Aorta (tissue), 5 donors: Measurements from ENCODE around the gene KIF6. TPM values are rescaled to one million over a fixed set of nuclear protein-coding genes. Genes with fewer than 3 reads are reported as not detected.

Source experiments
- ATAC-seq: fragments of 200-7000 bp; cut with Tn5 transposase; one replicate; pipeline ENCODE4 v1.9.1; 2022; ENCODE audit warnings: moderate library complexity; ENCODE audit not compliant: low FRiP score
- DNase-seq, 2 donors: peaks; one replicate each; pipeline ENCODE4 v3.0.0-alpha.2; 2020
- H3K27ac ChIP-seq, 2 donors: one replicate each; pipeline ENCODE4 v1.5.1; 2013; ENCODE audit warnings: low read length in 2 of 2, mild to moderate bottlenecking in 2 of 2, moderate library complexity in 2 of 2, control low read depth in 1 of 2, inconsistent platforms in 1 of 2, low read depth in 1 of 2
- H3K27me3 ChIP-seq, 2 donors: one replicate each; pipeline ENCODE4 v1.6.1; 2013; ENCODE audit warnings: control low read depth in 1 of 2, low read length in 1 of 2, mild to moderate bottlenecking in 1 of 2, moderate library complexity in 1 of 2; ENCODE audit not compliant: insufficient read depth in 2 of 2, control insufficient read depth in 1 of 2
- H3K36me3 ChIP-seq, 2 donors: one replicate each; pipeline ENCODE4 v1.6.1; 2013; ENCODE audit warnings: control low read depth in 1 of 2, low read length in 1 of 2, mild to moderate bottlenecking in 1 of 2; ENCODE audit not compliant: insufficient read depth in 2 of 2, control insufficient read depth in 1 of 2
- H3K4me1 ChIP-seq, 2 donors: one replicate each; pipeline ENCODE4 v1.6.1; 2013; ENCODE audit warnings: low read length in 2 of 2, control low read depth in 1 of 2, mild to moderate bottlenecking in 1 of 2, moderate library complexity in 1 of 2; ENCODE audit not compliant: insufficient read depth in 2 of 2, control insufficient read depth in 1 of 2
- H3K4me3 ChIP-seq, 2 donors: one replicate each; pipeline ENCODE4 v1.5.1; 2013; ENCODE audit warnings: low read length in 2 of 2, control low read depth in 1 of 2, mild to moderate bottlenecking in 1 of 2
- H3K9me3 ChIP-seq: one replicate; pipeline ENCODE4 v1.6.1; 2013; ENCODE audit warnings: mild to moderate bottlenecking, low read length; ENCODE audit not compliant: control insufficient read depth
- WGBS, 2 donors: extraction: QIAGEN DNeasy Blood & Tissue Kit; methylation state at CpG; one replicate each; pipeline ENCODE4 v1.1.7; 2013; 5-methylcytosine and 5-hydroxymethylcytosine counted together
- intact Hi-C, 2 donors: fragments of 100-400 bp; cut with DNase I; formaldehyde crosslinking; loops; one replicate each; pipeline versions ENCODE4 v1.14.2 to v1.15.0; 2022
- polyA plus RNA-seq, 2 donors: library from polyadenylated mRNA; stranded (reverse); fragments of 200-250 nt; gene quantifications; one replicate each; pipeline ENCODE4 v1.2.3, GENCODE V29; 2013
- total RNA-seq, 2 donors: library from RNA; stranded (reverse); fragmentation: NEBNext Ultra II Directional; extraction: Animal tissue kit (Norgen Biotek cat#: 25700); gene quantifications; one replicate each; pipeline ENCODE4 v1.2.1, GENCODE V29; 2021
- donor health status: healthy with polysubstance abuse.
- donor health status: Bipolar disorder and iron deficiency.
- donor health status: DM: no; HTN: no; CAD: no.
- donor health status: DM: no; HTN: no; CAD: no.
- donor health status: DM: yes; HTN: yes; CAD: no.

Gene KIF6
- total and polyA plus RNA-seq, 4 donors: 0.39 to 0.63 (median 0.42) TPM; not detected in 1

GRCh38 chr6:39565956-39566355, 159.3 kb downstream of the KIF6 start:
- intact Hi-C loops: no loop called here
- ATAC-seq (no peak), DNase-seq (no peak)
- Histone ChIP-seq H3K4me3 (no peak overlapping the region), H3K36me3 (no peaks in the 10 kb centered on the region), H3K9me3 (no peaks in the 10 kb centered on the region), H3K27me3 (no peaks in the 10 kb centered on the region), H3K4me1 (no peaks in the 10 kb centered on the region), H3K27ac (no peak overlapping the region)
- 52 to 78% methylated on average over 1 of the region's 1 CpG for WGBS, 2 donors

GRCh38 chr6:39563566-39564311, 161.5 kb downstream of the KIF6 start:
- intact Hi-C loops: no loop called here
- H3K9me3 ChIP-seq: no peaks in the 10 kb centered on the region
- H3K27me3 ChIP-seq: no peaks in the 10 kb centered on the region
- no peaks in the 10 kb centered on the region for H3K4me1 ChIP-seq
- H3K27ac ChIP-seq: no peak overlapping the region
- H3K36me3 ChIP-seq: no peaks in the 10 kb centered on the region
- ATAC-seq (no peak), DNase-seq (no peak)
- 85 to 90% methylated on average over 3 of the region's 3 CpGs for WGBS, 2 donors
- H3K4me3 ChIP-seq: no peak overlapping the region

DNA sequence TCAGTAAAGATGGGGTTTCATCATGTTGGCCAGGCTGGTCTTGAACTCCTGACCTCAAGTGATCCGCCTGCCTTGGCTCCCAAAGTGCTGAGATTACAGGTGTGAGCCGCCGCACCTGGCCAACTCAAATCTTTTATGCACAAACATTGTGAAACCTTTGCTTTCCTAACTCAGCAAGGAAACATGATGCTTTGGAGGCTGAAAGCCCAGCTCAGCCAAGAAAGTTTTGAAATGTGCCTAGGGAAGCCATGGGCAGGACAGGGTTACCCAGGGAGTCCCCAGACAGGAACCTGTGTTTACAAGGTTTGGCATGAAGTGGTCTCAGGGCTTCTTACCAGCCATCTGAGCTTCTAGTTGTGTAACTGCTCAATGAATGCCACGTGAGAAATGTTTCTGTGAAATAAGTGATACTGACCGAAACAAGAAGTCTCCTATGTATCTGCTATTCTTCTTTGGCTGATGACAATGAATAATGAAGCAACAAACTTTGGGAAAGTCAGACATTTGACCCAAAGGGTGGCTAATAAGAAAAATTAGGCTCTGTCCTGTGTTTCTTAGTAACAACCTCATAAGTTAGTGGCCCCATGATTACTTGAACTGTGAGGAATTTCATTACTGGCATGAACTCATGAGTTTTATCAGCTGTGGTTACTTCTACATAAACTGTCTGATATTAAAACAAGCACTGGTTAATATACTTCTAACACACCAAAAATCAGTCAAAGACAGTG, 163.5 kb downstream of the KIF6 start:
- 83% methylated on average over 5 of the region's 5 CpGs for WGBS, 2 donors

DNA sequence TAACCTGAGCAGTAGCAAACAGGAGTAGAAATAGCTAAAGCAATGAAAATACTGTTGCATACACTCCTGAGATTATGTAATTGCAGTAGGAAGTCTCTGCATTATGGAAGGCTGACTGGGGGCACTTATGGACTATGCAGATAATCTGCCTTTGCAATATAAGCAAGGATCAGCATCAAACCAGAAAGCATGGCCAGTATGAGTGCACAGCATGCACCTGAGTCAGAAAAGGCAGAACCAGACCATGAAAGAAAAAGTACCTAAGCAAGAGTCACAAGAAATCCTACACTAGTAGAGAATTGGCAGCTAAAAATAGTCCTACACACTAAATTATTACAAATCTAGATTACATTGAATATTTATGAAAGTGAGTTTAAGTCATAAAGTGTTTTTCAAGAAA, 164.3 kb downstream of the KIF6 start:
- intact Hi-C loops: no loop called here
- Histone ChIP-seq H3K27ac (no peak overlapping the region), H3K4me1 (no peaks in the 10 kb centered on the region)

More for the DNA sequence above, 163.5 kb downstream of the KIF6 start:
- no peaks in the 10 kb centered on the region for H3K4me1 ChIP-seq
- DNase-seq: no peak
- no peak overlapping the region for H3K27ac ChIP-seq
- no peaks in the 10 kb centered on the region for H3K27me3 ChIP-seq
- no peak for ATAC-seq
- intact Hi-C loops: no loop called here
- H3K9me3 ChIP-seq: no peaks in the 10 kb centered on the region
- H3K36me3 ChIP-seq: no peaks in the 10 kb centered on the region
- no peak overlapping the region for H3K4me3 ChIP-seq

DNA sequence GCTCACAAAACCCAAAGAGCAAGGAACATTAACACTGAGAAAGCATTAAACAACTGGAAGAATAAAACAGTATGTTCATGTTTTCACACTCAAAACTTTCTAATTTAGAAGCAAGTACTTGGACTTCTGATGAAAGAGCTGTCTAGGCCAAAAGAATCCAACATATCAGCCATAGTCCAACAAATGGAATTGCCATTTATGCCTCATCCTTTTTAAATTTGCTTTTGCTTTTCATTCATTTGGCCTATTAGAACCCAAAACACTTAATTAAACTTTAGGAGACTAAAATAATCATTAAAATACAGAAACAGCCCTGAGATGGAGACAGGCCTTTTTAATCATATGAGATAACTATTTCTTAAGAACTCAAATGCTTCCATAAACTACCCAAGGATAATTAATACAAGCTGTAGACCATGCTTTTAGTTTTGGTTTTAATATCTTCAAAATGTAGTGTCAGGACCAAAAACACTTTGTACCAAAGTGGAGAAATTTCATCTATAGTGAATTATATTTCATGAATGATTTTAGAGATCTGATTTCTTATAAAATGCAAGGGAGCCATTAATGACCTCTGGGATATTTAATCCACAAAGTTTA, 166.5 kb downstream of the KIF6 start:
- H3K4me1 ChIP-seq: peaks cover 0 to 1% of the 10 kb centered on the region in 2 donors
- DNase-seq: no peak
- ATAC-seq: no peak
- no peaks in the 10 kb centered on the region for H3K27me3 ChIP-seq
- H3K9me3 ChIP-seq: no peaks in the 10 kb centered on the region
- H3K4me3 ChIP-seq: no peak overlapping the region
- no peaks in the 10 kb centered on the region for H3K36me3 ChIP-seq
- intact Hi-C loops: no loop called here
- no peak overlapping the region for H3K27ac ChIP-seq

More for the DNA sequence above, 164.3 kb downstream of the KIF6 start:
- DNase-seq: no peak
- H3K4me3 ChIP-seq: no peak overlapping the region
- no peak for ATAC-seq
- H3K9me3 ChIP-seq: no peaks in the 10 kb centered on the region
- H3K36me3 ChIP-seq: no peaks in the 10 kb centered on the region
- H3K27me3 ChIP-seq: no peaks in the 10 kb centered on the region

DNA sequence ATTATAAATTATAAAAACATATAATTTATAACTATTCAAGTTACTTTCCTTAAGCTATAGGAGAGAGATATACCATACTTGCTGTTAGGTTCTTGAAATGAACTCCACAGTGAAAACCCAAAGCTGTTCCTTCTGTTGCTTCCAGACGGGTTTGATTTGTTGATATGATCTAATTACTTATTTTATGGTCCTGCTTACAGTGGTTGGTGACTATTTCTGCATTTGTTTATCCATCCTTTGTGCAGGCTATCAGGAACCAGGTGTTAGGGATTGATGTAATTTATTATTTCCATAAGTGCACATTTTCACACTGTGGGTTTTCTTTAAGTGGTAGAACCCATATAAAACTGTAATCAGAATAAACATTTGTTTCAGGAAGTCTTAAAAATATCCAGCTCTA, 167.1 kb downstream of the KIF6 start:
- H3K4me3 ChIP-seq: no peak overlapping the region
- no peaks in the 10 kb centered on the region for H3K27me3 ChIP-seq
- intact Hi-C loops: no loop called here
- ATAC-seq (no peak), DNase-seq (no peak)
- peaks cover 0 to 2% of the 10 kb centered on the region in 2 donors for H3K4me1 ChIP-seq
- H3K27ac ChIP-seq: no peak overlapping the region
- no peaks in the 10 kb centered on the region for H3K36me3 ChIP-seq
- no peaks in the 10 kb centered on the region for H3K9me3 ChIP-seq
- WGBS, 2 donors: 83 to 93% methylated on average over 1 of the region's 1 CpG

DNA sequence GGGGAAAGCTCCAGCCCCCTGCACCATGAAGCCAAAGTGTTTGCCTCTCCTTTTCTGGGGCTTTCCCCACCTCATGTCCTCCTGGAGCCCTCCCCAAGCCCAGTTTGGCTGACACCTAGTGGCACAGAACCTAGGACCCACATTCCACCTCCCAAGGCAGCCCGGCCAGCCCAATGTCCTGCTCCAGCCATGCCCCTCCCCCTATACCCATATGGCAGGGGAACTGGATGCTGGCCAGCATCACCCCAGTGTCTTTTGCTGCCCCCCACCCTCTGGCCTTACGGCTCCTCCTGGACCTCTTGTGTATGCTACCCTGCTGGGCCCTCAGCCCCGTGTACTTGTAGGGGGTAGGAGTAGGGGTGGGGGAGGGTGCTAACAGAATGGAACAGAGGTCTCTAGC, 170.1 kb downstream of the KIF6 start:
- H3K9me3 ChIP-seq: no peaks in the 10 kb centered on the region
- no peak overlapping the region for H3K27ac ChIP-seq
- intact Hi-C loops: no loop called here
- DNase-seq (no peak), ATAC-seq (no peak)
- H3K27me3 ChIP-seq: no peaks in the 10 kb centered on the region
- H3K36me3 ChIP-seq: no peaks in the 10 kb centered on the region
- peaks cover 0 to 2% of the 10 kb centered on the region in 2 donors for H3K4me1 ChIP-seq
- H3K4me3 ChIP-seq: no peak overlapping the region
- whole genome bisulfite sequencing, 2 donors: 87 to 88% methylated on average over 3 of the region's 3 CpGs

- H3K4me3 ChIP-seq: no peak overlapping the region
- H3K27me3 ChIP-seq: no peaks in the 10 kb centered on the region
- DNase-seq: no peak
- no peaks in the 10 kb centered on the region for H3K36me3 ChIP-seq
- ATAC-seq: peak; percentile 33
- H3K9me3 ChIP-seq: no peaks in the 10 kb centered on the region
- intact Hi-C loops: no loop called here
- 40 to 44% methylated on average over 11 of the region's 11 CpGs for WGBS, 2 donors
- peaks cover 0 to 2% of the 10 kb centered on the region in 2 donors for H3K4me1 ChIP-seq
- no peak overlapping the region for H3K27ac ChIP-seq
These were observed 171.1 kb downstream of the KIF6 start for GRCh38 chr6:39553860-39554802.
